Lung (tissue), 12 donors: ENCODE data around the gene FAF2. TPM values are rescaled to one million over a fixed set of nuclear protein-coding genes. Genes with fewer than 3 reads are reported as not detected.

ENCODE experiments used
- ATAC-seq: fragments of 200-7000 bp; cut with Tn5 transposase; one replicate; pipeline ENCODE4 v1.9.1; 2020; ENCODE audit warnings: moderate number of reproducible peaks; ENCODE audit not compliant: insufficient read depth, low FRiP score
- DNase-seq, 3 donors: peaks; one replicate each; pipeline ENCODE4 v3.0.0-alpha.2; 2013 to 2017
- H3K27ac ChIP-seq, 2 donors: one replicate each; pipeline ENCODE4 v1.5.1; 2013; ENCODE audit warnings: mild to moderate bottlenecking in 2 of 2, moderate library complexity in 2 of 2, control low read depth in 1 of 2, inconsistent platforms in 1 of 2, low read depth in 1 of 2, low read length in 1 of 2
- H3K27me3 ChIP-seq, 3 donors: one replicate each; pipeline ENCODE4 v1.5.1; 2013; ENCODE audit warnings: low read length in 2 of 3; ENCODE audit not compliant: control insufficient read depth in 3 of 3, insufficient read depth in 3 of 3
- H3K36me3 ChIP-seq, 4 donors: one replicate each; pipeline ENCODE4 v1.5.1; 2013; ENCODE audit warnings: low read length in 4 of 4, mild to moderate bottlenecking in 1 of 4, moderate library complexity in 1 of 4; ENCODE audit not compliant: control insufficient read depth in 4 of 4, insufficient read depth in 4 of 4
- H3K4me1 ChIP-seq, 5 donors: one replicate each; pipeline ENCODE4 v1.5.1; 2013; ENCODE audit warnings: low read length in 5 of 5, mild to moderate bottlenecking in 2 of 5, moderate library complexity in 1 of 5; ENCODE audit not compliant: control insufficient read depth in 5 of 5, insufficient read depth in 5 of 5
- H3K4me3 ChIP-seq: one replicate; pipeline ENCODE4 v1.5.1; 2013; ENCODE audit warnings: mild to moderate bottlenecking, control low read depth, moderate library complexity
- H3K9ac ChIP-seq, 2 donors: one replicate each; pipeline ENCODE4 v1.5.1; 2013; ENCODE audit warnings: low read length in 2 of 2, control low read depth in 1 of 2; ENCODE audit not compliant: insufficient read depth in 1 of 2
- H3K9me3 ChIP-seq, 4 donors: one replicate each; pipeline ENCODE4 v1.5.1; 2013; ENCODE audit warnings: low read length in 3 of 4, mild to moderate bottlenecking in 1 of 4, moderate library complexity in 1 of 4; ENCODE audit not compliant: control insufficient read depth in 4 of 4, insufficient read depth in 3 of 4
- CTCF ChIP-seq: IDR thresholded peaks from 2 replicates; pipeline ENCODE4 v1.5.1; 2012; ENCODE audit warnings: mild to moderate bottlenecking; ENCODE audit errors: control extremely low read depth, extremely low read depth
- WGBS, 2 donors: extraction: QIAGEN DNeasy Blood & Tissue Kit; methylation state at CpG; one replicate each; pipeline ENCODE4 v1.1.7; 2013; 5-methylcytosine and 5-hydroxymethylcytosine counted together
- polyA plus RNA-seq, 2 donors: library from polyadenylated mRNA; stranded (reverse); fragments of 200-250 nt; gene quantifications; one replicate each; pipeline ENCODE4 v1.2.1, GENCODE V29; 2013
- total RNA-seq, 2 donors: library from RNA; depleted of rRNA in 1 of 2; stranded (reverse); fragments of >200 nt in 1 of 2; gene quantifications; one replicate each; pipeline ENCODE4 v1.2.1, GENCODE V29; 2014 to 2021
- donor health status: control.
- donor health status: control.
- donor health status: Bipolar disorder and iron deficiency.
- donor health status: healthy.
- donor health status: DM: yes; HTN: yes; CAD: no.

Gene FAF2
- total and polyA plus RNA-seq, 4 donors: 12.5 to 40.1 (median 26.6) TPM

- H3K27me3 ChIP-seq: no peaks in the 10 kb centered on the region
- H3K9ac ChIP-seq: peak overlapping the region in 1 of 2 donors; percentile 37
- ATAC-seq (peak; percentile 90), DNase-seq (peak; percentile 56 to 73 (median 68))
- WGBS, 2 donors: 0% methylated on average over 55 to 63 of the region's 63 CpGs
- peaks cover 0 to 23% (median 13%) of the 10 kb centered on the region in 5 donors for H3K4me1 ChIP-seq
- H3K36me3 ChIP-seq: no peaks in the 10 kb centered on the region
- H3K4me3 ChIP-seq: peak overlapping the region; percentile 70
- no peaks in the 10 kb centered on the region for H3K9me3 ChIP-seq
- H3K27ac ChIP-seq: peak overlapping the region; percentile 67 to 82
- no peak for TF ChIP-seq CTCF
Measured at GRCh38 chr5:176543428-176544182, 95.4 kb downstream of the FAF2 start.

GRCh38 chr5:176545388-176545736 is 97.2 kb downstream of the FAF2 start:
- no peaks in the 10 kb centered on the region for H3K36me3 ChIP-seq
- ATAC-seq (no peak), DNase-seq (no peak)
- no peak overlapping the region for H3K9ac ChIP-seq
- H3K27ac ChIP-seq: no peak overlapping the region
- H3K9me3 ChIP-seq: no peaks in the 10 kb centered on the region
- no peaks in the 10 kb centered on the region for H3K27me3 ChIP-seq
- no peak overlapping the region for H3K4me3 ChIP-seq
- WGBS, 2 donors: 95 to 96% methylated on average over 6 of the region's 6 CpGs
- no peak for TF ChIP-seq CTCF
- peaks cover 0 to 18% (median 13%) of the 10 kb centered on the region in 5 donors for H3K4me1 ChIP-seq

GRCh38 chr5:176545737-176546509 is 97.7 kb downstream of the FAF2 start:
- Histone ChIP-seq H3K9me3 (no peaks in the 10 kb centered on the region), H3K27ac (no peak overlapping the region), H3K4me1 (peaks cover 0 to 18% (median 13%) of the 10 kb centered on the region in 5 donors), H3K27me3 (no peaks in the 10 kb centered on the region), H3K9ac (no peak overlapping the region), H3K36me3 (no peaks in the 10 kb centered on the region), H3K4me3 (no peak overlapping the region)
- TF ChIP-seq CTCF: no peak
- ATAC-seq: no peak
- 84 to 85% methylated on average over 13 of the region's 13 CpGs for WGBS, 2 donors
- no peak for DNase-seq
